ENCODE results near the gene SPPL2B. TPM values are rescaled to one million over a fixed set of nuclear protein-coding genes. Genes with fewer than 3 reads are reported as not detected.

The SPPL2B gene
- total and polyA plus RNA-seq, 9 of the 15 experiments (the other 6 are each of a cell fraction or from before 2014, with no cell fraction given): 0.20 to 81.2 (median 15.1) TPM

- TF ChIP-seq ZHX1 (conservative IDR thresholded peaks at IDR 0.05; ENCODE audit: low read length) (no peak), IRF1 (CRISPR knock-in tag; IDR thresholded peaks at IDR 0.05; ENCODE audit: borderline replicate concordance) (no peak), ZNF140 (CRISPR knock-in tag; IDR thresholded peaks at IDR 0.05) (no peak), ZNF699 (CRISPR knock-in tag; IDR thresholded peaks at IDR 0.05; ENCODE audit: insufficient replicate concordance) (no peak), GABPB2 (CRISPR knock-in tag; conservative IDR thresholded peaks at IDR 0.05) (no peak), GMEB1 (CRISPR knock-in tag; IDR thresholded peaks at IDR 0.05) (peak; percentile 43; the same call in 1 of the 2 replicates), TCF7L2 (IDR thresholded peaks at IDR 0.05; ENCODE audit: low read depth, low read length) (no peak), U2AF2 (optimal IDR thresholded peaks at IDR 0.05; ENCODE audit: low read depth, low read length) (no peak), GABPA (tag; conservative IDR thresholded peaks at IDR 0.05; ENCODE audit: low read depth) (no peak), CEBPG (CRISPR knock-in tag; IDR thresholded peaks at IDR 0.05) (no peak; the same call in 1 of the 2 replicates), CEBPG (tag; conservative IDR thresholded peaks at IDR 0.05 in 1 of 2, IDR thresholded peaks at IDR 0.05 in 1 of 2) (no peak), HLTF (IDR thresholded peaks at IDR 0.05) (no peak), NCOA4 (IDR thresholded peaks at IDR 0.05; ENCODE audit: partially characterized antibody) (no peak), ZBTB26 (CRISPR knock-in tag; IDR thresholded peaks at IDR 0.05) (no peak), E2F5 (CRISPR knock-in tag; IDR thresholded peaks at IDR 0.05) (no peak)
- TF ChIP-seq, protein P1, sequence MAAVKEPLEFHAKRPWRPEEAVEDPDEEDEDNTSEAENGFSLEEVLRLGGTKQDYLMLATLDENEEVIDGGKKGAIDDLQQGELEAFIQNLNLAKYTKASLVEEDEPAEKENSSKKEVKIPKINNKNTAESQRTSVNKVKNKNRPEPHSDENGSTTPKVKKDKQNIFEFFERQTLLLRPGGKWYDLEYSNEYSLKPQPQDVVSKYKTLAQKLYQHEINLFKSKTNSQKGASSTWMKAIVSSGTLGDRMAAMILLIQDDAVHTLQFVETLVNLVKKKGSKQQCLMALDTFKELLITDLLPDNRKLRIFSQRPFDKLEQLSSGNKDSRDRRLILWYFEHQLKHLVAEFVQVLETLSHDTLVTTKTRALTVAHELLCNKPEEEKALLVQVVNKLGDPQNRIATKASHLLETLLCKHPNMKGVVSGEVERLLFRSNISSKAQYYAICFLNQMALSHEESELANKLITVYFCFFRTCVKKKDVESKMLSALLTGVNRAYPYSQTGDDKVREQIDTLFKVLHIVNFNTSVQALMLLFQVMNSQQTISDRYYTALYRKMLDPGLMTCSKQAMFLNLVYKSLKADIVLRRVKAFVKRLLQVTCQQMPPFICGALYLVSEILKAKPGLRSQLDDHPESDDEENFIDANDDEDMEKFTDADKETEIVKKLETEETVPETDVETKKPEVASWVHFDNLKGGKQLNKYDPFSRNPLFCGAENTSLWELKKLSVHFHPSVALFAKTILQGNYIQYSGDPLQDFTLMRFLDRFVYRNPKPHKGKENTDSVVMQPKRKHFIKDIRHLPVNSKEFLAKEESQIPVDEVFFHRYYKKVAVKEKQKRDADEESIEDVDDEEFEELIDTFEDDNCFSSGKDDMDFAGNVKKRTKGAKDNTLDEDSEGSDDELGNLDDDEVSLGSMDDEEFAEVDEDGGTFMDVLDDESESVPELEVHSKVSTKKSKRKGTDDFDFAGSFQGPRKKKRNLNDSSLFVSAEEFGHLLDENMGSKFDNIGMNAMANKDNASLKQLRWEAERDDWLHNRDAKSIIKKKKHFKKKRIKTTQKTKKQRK (IDR thresholded peaks at IDR 0.05; ENCODE audit: borderline replicate concordance, low read depth, low read length): no peak
Measured at GRCh38 chr19:2328401-2329148, at the start of gene SPPL2B, which contains the start of gene LSM7 (continued).

Data from K562 (cell line).